Measurements from ENCODE around the gene SLC6A8. TPM values are rescaled to one million over a fixed set of nuclear protein-coding genes. Genes with fewer than 3 reads are reported as not detected.

The SLC6A8 gene
- total RNA-seq, 1 donor from 2014 or later = 56.8 TPM

DNA sequence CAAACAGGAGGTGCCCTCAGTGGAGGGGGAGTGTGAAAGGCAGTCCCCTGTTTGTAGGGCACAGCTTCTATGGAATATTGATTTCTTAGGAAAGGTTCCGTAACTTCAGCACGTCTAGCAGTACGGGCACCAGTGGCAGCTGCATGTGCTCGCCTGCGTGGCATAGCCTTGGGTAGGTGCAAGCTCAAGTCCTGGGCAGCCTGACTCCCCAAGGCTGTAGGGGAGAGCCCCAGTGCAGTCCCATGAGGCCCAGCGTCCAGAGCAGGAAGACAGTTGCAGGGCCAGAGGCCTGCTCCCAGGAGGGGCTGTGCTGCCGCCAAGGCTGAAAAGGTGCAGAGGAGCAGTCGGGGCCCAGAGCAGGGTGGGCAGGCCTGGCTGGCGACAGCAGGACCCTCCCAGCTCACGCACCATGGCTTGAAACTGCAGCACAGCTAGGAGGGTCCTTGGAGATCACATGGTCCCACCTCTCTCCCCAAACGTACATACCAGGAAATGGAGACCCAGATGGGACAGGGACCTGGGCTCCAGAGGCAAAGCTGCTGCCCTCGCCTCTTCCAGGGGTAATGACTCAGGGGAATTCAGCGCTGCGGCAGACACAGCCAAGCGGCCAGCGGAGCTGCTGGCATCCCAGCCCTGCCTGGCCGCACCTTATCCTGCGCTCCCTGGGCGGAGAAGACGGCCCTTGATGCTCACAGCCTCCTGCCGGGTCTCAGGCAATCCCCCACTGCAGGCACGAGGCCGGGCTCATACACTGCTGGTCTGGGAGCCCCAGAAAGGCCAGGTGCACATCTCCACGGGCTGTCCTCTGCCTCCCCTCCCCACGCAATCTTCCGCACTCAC, 46.8 kb upstream of the SLC6A8 start:
- H3K4me1 Mint-ChIP-seq (ENCODE audit: unreplicated experiment) = no peaks in the 10 kb centered on the region
- no peaks in the 10 kb centered on the region for H3K9me3 Mint-ChIP-seq
- no peak for DNase-seq (ENCODE audit: extremely low spot score, unreplicated experiment)
- peak overlapping the region; percentile 51 for H3K4me3 Mint-ChIP-seq
- TF ChIP-seq, protein P1, sequence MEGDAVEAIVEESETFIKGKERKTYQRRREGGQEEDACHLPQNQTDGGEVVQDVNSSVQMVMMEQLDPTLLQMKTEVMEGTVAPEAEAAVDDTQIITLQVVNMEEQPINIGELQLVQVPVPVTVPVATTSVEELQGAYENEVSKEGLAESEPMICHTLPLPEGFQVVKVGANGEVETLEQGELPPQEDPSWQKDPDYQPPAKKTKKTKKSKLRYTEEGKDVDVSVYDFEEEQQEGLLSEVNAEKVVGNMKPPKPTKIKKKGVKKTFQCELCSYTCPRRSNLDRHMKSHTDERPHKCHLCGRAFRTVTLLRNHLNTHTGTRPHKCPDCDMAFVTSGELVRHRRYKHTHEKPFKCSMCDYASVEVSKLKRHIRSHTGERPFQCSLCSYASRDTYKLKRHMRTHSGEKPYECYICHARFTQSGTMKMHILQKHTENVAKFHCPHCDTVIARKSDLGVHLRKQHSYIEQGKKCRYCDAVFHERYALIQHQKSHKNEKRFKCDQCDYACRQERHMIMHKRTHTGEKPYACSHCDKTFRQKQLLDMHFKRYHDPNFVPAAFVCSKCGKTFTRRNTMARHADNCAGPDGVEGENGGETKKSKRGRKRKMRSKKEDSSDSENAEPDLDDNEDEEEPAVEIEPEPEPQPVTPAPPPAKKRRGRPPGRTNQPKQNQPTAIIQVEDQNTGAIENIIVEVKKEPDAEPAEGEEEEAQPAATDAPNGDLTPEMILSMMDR (conservative IDR thresholded peaks at IDR 0.05) = no peak
- H3K27ac Mint-ChIP-seq = no peak overlapping the region
- H3K27me3 Mint-ChIP-seq = peaks cover 35% of the 10 kb centered on the region
- H3K36me3 Mint-ChIP-seq = no peaks in the 10 kb centered on the region

DNA sequence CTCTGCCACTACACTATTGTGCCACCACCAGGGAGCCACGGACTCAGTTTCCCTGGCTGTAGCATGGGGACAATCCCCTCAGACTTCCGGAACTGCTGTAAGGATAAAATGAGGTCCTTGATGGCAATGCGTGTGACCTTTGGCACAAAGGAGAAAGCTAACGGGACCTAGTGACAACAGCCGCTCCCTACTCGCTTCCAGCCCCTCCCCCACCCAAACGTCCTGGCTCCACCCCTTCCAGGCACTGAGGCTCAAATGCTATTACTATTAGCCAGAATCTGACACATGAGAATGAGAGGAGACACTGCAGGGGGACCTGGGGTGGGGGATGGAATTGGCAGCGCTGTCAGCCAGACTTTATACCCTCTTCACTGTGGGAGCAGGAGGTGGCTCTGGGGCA, 46.1 kb upstream of the SLC6A8 start:
- TF ChIP-seq, protein P1 (conservative IDR thresholded peaks at IDR 0.05) = no peak
- Mint-ChIP-seq H3K27me3 (peaks cover 38% of the 10 kb centered on the region), H3K9me3 (no peaks in the 10 kb centered on the region), H3K36me3 (no peaks in the 10 kb centered on the region), H3K27ac (no peak overlapping the region), H3K4me3 (peak overlapping the region; percentile 51), H3K4me1 (ENCODE audit: unreplicated experiment) (no peaks in the 10 kb centered on the region)
- DNase-seq (ENCODE audit: extremely low spot score, unreplicated experiment) = no peak

DNA sequence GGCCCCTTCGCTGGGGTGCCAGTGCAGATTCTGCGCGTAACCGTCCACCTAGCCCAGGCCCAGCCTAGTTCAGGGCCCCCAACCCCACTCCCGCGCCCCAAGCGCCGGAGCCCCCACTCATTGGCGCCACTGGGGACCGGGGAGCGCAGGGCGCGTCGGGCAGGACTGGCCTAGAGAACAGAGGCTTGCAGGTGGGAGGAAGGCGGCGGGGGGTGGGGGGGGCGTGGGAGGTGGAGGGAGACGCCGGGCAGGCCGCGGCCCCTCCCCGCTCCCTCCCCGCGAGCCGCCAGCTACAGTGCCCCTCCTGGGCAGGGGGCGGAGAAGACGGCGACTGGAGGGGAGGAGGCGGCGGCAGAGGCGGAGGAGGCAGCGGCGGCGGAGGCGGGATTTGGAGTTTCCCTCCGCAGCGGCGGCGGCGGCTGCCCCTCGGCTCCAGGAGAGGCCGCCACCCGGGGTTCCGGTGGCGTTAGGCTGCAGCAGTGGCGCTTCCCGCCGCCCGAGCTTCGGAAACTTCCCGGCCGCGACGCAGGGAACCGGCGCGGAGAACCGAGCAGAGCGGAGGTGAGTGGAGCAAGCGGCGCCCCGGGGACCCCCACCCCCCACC, 45.6 kb upstream of the SLC6A8 start:
- H3K9me3 Mint-ChIP-seq = no peaks in the 10 kb centered on the region
- no peak for DNase-seq (ENCODE audit: extremely low spot score, unreplicated experiment)
- TF ChIP-seq, protein P1 (conservative IDR thresholded peaks at IDR 0.05) = no peak
- H3K4me3 Mint-ChIP-seq = no peak overlapping the region
- no peaks in the 10 kb centered on the region for H3K4me1 Mint-ChIP-seq (ENCODE audit: unreplicated experiment)
- H3K36me3 Mint-ChIP-seq = no peaks in the 10 kb centered on the region
- H3K27ac Mint-ChIP-seq = no peak overlapping the region
- peaks cover 38% of the 10 kb centered on the region for H3K27me3 Mint-ChIP-seq

DNA sequence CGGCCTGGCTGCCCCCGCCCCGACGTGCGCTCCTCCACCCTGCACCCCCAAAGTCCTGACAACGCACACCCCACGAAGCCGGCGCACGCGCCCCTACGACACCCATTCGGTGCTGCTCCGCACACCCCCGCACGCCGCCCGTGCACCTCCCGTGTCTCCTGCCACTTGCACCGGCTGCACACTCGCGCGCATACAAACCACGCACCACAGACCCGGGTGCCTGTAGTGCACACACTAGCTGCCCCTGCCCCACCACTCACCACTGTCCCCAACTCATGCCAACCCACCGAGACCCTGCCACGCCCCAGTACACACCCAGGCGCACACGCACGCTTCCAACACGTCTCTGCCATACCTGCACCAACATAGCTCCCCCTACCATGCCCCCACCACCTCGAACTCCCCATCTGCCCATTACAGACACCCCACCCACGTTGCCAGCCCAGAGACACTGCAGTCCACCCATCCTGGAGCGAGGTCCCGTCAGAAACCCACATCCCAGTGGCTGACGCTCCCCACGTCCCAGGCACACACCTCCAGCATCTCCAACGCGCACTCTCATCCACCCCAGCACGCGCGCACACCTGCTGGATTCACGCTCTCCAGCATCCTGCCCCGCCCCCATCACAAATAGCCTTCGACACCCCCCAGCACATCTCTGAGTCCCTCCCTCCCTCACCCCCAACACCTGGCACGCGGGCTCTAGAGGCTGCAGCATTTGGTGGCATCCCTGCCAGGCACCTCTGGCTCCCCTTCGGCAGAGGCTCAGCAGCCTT, 44.9 kb upstream of the SLC6A8 start:
- Mint-ChIP-seq H3K4me3 (peak overlapping the region; percentile 77), H3K36me3 (no peaks in the 10 kb centered on the region), H3K27me3 (peaks cover 38% of the 10 kb centered on the region), H3K4me1 (ENCODE audit: unreplicated experiment) (no peaks in the 10 kb centered on the region), H3K9me3 (no peaks in the 10 kb centered on the region), H3K27ac (peak overlapping the region; percentile 31)
- no peak for DNase-seq (ENCODE audit: extremely low spot score, unreplicated experiment)
- TF ChIP-seq, protein P1 (conservative IDR thresholded peaks at IDR 0.05) = no peak

DNA sequence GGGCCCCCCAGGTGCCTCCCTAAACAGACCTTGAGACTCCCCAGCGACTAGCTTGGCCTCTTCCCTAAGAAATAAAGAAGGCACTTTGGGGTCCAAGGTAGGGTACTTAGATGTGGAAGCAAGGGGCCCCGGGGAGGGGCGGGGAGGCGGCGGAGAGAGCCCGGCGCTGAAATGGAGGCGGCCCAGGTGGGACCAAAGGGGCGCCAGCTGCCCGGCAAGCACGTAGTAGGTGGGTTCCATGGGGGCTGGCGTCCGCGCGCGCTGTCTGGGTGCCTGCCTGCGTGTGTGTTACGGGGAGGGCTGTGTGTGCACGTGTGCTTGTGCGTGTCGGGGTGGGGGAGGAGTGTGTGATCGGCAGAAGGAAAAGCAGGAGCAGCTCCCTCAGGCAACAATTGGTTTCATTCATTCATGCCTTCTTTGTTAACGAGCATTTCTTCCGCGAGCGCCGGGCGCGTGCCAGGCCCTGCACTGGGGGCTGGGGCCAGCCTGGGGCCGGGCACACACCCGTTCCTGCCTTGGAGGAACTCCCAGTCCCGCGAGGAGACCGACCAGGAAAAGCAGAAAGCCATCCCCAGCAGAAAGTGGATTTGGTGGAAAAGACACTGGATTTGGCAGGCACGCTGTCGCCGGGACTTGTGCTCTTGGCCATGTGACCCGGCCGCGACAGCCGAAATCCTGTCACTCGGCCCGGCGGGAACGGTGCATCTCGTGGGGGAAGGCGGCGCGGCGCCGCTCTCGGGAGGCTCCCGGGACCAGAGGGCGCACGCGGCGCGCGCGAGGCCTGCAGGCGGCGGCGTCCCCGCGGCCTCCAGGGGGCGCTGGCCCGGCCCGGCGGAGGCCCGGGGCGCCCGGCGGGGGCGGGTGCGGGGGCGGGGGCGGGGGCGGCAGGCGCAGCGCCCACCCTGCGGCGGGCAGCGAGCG, 44.0 kb upstream of the SLC6A8 start:
- Mint-ChIP-seq H3K27me3 (peaks cover 38% of the 10 kb centered on the region), H3K36me3 (no peaks in the 10 kb centered on the region), H3K4me3 (peak overlapping the region; percentile 77)

More for the DNA sequence above, 44.0 kb upstream of the SLC6A8 start:
- TF ChIP-seq, protein P1 (conservative IDR thresholded peaks at IDR 0.05) = peak; percentile 47
- Mint-ChIP-seq H3K27ac (no peak overlapping the region), H3K9me3 (no peaks in the 10 kb centered on the region), H3K4me1 (ENCODE audit: unreplicated experiment) (no peaks in the 10 kb centered on the region)
- peak; percentile 68 for DNase-seq (ENCODE audit: extremely low spot score, unreplicated experiment)

All from type B pancreatic cell (in vitro differentiated cells).